VCaP (cell line): ENCODE results near the gene SNRPA.
"Not testable (repeated sequence)": the region's sequence is repeated elsewhere in the genome, so short reads cannot be mapped to it uniquely, and the experiment has no call there.

Experiments used
- H3K27ac ChIP-seq: fragments of 450-650 bp; 2 replicates; pipeline ENCODE4 v1.5.1; 2017
- TF ChIP-seq, protein P1 (sequence below): fragments of 450-650 bp; conservative IDR thresholded peaks from 2 replicates; pipeline ENCODE4 v1.5.1; 2017; ENCODE audit warnings: mild to moderate bottlenecking, moderate library complexity

The SNRPA gene

GRCh38 chr19:40807147-40808020, 56.4 kb downstream of the SNRPA start:
- peak overlapping the region; percentile 91 for H3K27ac ChIP-seq

GRCh38 chr19:40808021-40808325, 57.0 kb downstream of the SNRPA start:
- peak overlapping the region; percentile 91; the same call in 1 of the 2 replicates for H3K27ac ChIP-seq
- TF ChIP-seq, protein P1, sequence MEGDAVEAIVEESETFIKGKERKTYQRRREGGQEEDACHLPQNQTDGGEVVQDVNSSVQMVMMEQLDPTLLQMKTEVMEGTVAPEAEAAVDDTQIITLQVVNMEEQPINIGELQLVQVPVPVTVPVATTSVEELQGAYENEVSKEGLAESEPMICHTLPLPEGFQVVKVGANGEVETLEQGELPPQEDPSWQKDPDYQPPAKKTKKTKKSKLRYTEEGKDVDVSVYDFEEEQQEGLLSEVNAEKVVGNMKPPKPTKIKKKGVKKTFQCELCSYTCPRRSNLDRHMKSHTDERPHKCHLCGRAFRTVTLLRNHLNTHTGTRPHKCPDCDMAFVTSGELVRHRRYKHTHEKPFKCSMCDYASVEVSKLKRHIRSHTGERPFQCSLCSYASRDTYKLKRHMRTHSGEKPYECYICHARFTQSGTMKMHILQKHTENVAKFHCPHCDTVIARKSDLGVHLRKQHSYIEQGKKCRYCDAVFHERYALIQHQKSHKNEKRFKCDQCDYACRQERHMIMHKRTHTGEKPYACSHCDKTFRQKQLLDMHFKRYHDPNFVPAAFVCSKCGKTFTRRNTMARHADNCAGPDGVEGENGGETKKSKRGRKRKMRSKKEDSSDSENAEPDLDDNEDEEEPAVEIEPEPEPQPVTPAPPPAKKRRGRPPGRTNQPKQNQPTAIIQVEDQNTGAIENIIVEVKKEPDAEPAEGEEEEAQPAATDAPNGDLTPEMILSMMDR = peak; percentile 12; the same call in 1 of the 2 replicates

More at GRCh38 chr19:40807147-40808020, 56.4 kb downstream of the SNRPA start:
- TF ChIP-seq, protein P1 = peak; percentile 67

GRCh38 chr19:40808497-40808896, 57.5 kb downstream of the SNRPA start:
- TF ChIP-seq, protein P1 = no peak
- peak overlapping the region; percentile 91; the same call in 1 of the 2 replicates for H3K27ac ChIP-seq

- TF ChIP-seq, protein P1 = no peak
- no peak overlapping the region for H3K27ac ChIP-seq
Measured at GRCh38 chr19:40809358-40810086, 58.5 kb downstream of the SNRPA start.

DNA sequence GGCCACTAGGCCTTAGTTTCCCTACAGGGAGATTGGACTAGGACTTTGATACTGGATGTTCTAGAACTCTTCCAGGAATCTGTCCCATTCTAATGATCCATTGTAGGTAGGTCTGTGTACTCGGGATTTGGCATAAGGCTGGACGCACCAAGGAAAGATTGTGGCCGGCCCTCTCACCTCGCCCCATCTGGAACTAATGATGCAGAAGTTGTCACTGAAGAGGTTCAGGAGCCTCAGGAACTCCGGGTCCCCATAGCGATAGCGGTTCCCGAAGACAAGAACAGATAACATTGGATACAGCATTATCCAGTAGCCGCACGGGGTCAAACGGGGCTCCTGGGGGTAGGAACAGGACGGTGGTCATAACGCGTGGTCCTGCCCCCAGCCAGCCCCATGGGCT, 59.2 kb downstream of the SNRPA start:
- H3K27ac ChIP-seq = no peak overlapping the region
- TF ChIP-seq, protein P1 = no peak

GRCh38 chr19:40810649-40811408, 59.8 kb downstream of the SNRPA start:
- H3K27ac ChIP-seq = not testable (repeated sequence)

GRCh38 chr19:40811478-40812341, 60.7 kb downstream of the SNRPA start:
- H3K27ac ChIP-seq = no peak overlapping the region
- TF ChIP-seq, protein P1 = no peak

- H3K27ac ChIP-seq = not testable (repeated sequence)
Measured at GRCh38 chr19:40812571-40812970, 61.6 kb downstream of the SNRPA start.
